Kidney (tissue), 14 donors: ENCODE data around the gene PCDHB6. TPM values are rescaled to one million over a fixed set of nuclear protein-coding genes. Genes with fewer than 3 reads are reported as not detected.
"Not testable (repeated sequence)": the region's sequence is repeated elsewhere in the genome, so short reads cannot be mapped to it uniquely, and the experiment has no call there.

ENCODE experiments used
- DNase-seq, 5 donors: peaks; one replicate each; pipeline ENCODE4 v3.0.0-alpha.2; 2013 to 2020
- FAIRE-seq: peaks from 2 replicates; lab custom pipeline; 2012; peaks lifted over from hg19 to GRCh38; lab: Jason Lieb, UNC
- H3K27ac ChIP-seq, 2 donors: one replicate each; pipeline ENCODE4 v1.7.0; 2013; ENCODE audit warnings: low read depth in 2 of 2, low read length in 2 of 2, inconsistent platforms in 1 of 2
- H3K27me3 ChIP-seq: one replicate; pipeline ENCODE4 v1.7.1; 2013; ENCODE audit warnings: low read length, inconsistent platforms; ENCODE audit not compliant: control insufficient read depth, insufficient read depth
- H3K36me3 ChIP-seq, 3 donors: one replicate each; pipeline versions ENCODE4 v1.7.0 to v1.7.1; 2013; ENCODE audit warnings: low read length in 3 of 3, control low read depth in 1 of 3, inconsistent platforms in 1 of 3; ENCODE audit not compliant: insufficient read depth in 3 of 3, control insufficient read depth in 2 of 3
- H3K4me1 ChIP-seq, 3 donors: one replicate each; pipeline versions ENCODE4 v1.7.0 to v1.7.1; 2013; ENCODE audit warnings: low read length in 3 of 3, inconsistent platforms in 1 of 3, low read depth in 1 of 3; ENCODE audit not compliant: control insufficient read depth in 2 of 3, insufficient read depth in 2 of 3
- H3K4me3 ChIP-seq, 3 donors: one replicate each; pipeline versions ENCODE4 v1.7.0 to v1.8.1; 2013; ENCODE audit warnings: low read length in 3 of 3, control low read depth in 1 of 3, inconsistent platforms in 1 of 3
- H3K9ac ChIP-seq, 3 donors: one replicate each; pipeline versions ENCODE4 v1.7.0 to v1.7.1; 2013; ENCODE audit warnings: low read length in 3 of 3, control low read depth in 1 of 3, inconsistent platforms in 1 of 3
- H3K9me3 ChIP-seq, 3 donors: one replicate each; pipeline versions ENCODE4 v1.7.0 to v1.7.1; 2013; ENCODE audit warnings: low read length in 3 of 3, control low read depth in 1 of 3, inconsistent platforms in 1 of 3; ENCODE audit not compliant: control insufficient read depth in 2 of 3, insufficient read depth in 1 of 3
- intact Hi-C: fragments of 100-400 bp; cut with DNase I; formaldehyde crosslinking; loops from one replicate; pipeline ENCODE4 v1.11.1; 2022
- polyA plus RNA-seq: library from polyadenylated mRNA; stranded (reverse); fragments of 350-450 nt; fragmentation: Illumina TruSeq; extraction: RNeasy Lipid Tissue Mini Kit (QIAGEN cat#74804); gene quantifications from one replicate; pipeline ENCODE4 v1.2.3, GENCODE V29; 2014; ENCODE audit warnings: low read depth, low replicate concordance; ENCODE audit not compliant: insufficient read depth
- total RNA-seq: library from RNA; stranded (reverse); fragmentation: NEBNext Ultra II Directional; extraction: Animal tissue kit (Norgen Biotek cat#: 25700); gene quantifications from one replicate; pipeline ENCODE4 v1.2.1, GENCODE V29; 2021
- TF ChIP-seq, protein P1 (sequence below): IDR thresholded peaks from 3 replicates; pipeline ENCODE4 v1.5.1; 2012; ENCODE audit warnings: mild to moderate bottlenecking, moderate library complexity, borderline replicate concordance; ENCODE audit not compliant: insufficient read depth; ENCODE audit errors: extremely low read depth
- donor health status: control.
- donor health status: control.
- donor health status: control.
- donor health status: control.
- donor health status: control.
- donor health status: DM: yes; HTN: yes; CAD: no.
- donor health status: Normal renal cell carcinoma (clear cell type).

The PCDHB6 gene
- total and polyA plus RNA-seq, 2 donors from 2014 or later, result 0.32 to 2.0 TPM

DNA sequence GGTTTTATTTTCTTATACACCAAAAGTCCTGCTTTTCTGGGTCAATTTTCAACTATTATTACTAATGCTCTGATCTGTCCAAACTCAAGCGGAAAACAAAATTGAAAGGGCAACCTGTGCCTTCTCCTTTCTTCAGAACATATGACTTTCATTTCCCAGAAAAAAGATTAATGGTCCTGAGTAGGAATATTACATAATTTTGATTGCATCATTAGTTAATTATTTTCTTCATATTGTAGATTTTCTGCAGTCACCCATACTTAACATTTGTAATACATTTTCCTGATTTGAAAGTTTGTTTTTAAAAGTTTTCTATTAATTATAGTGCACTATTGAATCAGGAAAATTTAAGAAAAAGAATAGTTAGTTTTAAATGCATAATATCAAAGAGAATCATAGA lies 26.1 kb downstream of the PCDHB6 start:
- H3K36me3 ChIP-seq, result no peaks in the 10 kb centered on the region
- H3K9me3 ChIP-seq, result peaks cover 2 to 25% (median 18%) of the 10 kb centered on the region in 3 donors
- no peak overlapping the region for H3K27ac ChIP-seq
- FAIRE-seq (no peak), DNase-seq (no peak)
- no peaks in the 10 kb centered on the region for H3K4me1 ChIP-seq
- H3K9ac ChIP-seq, result no peak overlapping the region
- H3K4me3 ChIP-seq, result no peak overlapping the region
- intact Hi-C loops, result no loop called here
- TF ChIP-seq, protein P1, sequence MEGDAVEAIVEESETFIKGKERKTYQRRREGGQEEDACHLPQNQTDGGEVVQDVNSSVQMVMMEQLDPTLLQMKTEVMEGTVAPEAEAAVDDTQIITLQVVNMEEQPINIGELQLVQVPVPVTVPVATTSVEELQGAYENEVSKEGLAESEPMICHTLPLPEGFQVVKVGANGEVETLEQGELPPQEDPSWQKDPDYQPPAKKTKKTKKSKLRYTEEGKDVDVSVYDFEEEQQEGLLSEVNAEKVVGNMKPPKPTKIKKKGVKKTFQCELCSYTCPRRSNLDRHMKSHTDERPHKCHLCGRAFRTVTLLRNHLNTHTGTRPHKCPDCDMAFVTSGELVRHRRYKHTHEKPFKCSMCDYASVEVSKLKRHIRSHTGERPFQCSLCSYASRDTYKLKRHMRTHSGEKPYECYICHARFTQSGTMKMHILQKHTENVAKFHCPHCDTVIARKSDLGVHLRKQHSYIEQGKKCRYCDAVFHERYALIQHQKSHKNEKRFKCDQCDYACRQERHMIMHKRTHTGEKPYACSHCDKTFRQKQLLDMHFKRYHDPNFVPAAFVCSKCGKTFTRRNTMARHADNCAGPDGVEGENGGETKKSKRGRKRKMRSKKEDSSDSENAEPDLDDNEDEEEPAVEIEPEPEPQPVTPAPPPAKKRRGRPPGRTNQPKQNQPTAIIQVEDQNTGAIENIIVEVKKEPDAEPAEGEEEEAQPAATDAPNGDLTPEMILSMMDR, result no peak
- peaks cover 2% of the 10 kb centered on the region for H3K27me3 ChIP-seq

DNA sequence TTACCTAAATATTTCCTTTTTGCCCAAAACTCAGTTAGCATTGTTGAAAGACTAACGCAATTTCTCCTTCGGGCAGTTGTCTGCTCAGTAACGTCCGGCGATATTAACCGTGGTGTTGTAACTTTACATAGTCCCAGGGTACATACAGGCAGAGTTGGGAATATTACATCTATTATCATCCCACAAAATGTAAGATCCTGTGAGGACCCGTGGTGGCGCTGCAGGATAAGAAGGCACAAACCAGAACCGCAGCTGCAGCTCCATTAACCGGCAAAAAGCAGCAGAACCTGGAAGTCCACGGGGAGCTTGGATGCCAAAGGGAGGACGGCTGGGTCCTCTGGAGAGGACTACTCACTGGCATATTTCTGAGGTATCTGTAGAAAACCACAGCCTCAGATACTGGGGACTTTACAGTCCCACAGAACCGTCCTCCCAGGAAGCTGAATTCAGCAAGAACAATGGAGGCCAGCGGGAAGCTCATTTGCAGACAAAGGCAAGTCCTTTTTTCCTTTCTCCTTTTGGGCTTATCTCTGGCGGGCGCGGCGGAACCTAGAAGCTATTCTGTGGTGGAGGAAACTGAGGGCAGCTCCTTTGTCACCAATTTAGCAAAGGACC lies 27.8 kb downstream of the PCDHB6 start, which contains the start of gene PCDHB8:
Gene PCDHB8 (plus strand): TSS at position 214 of the 615 bp plus-strand sequence. CDS start 245 bp downstream, at position 459.
- peaks cover 2 to 28% (median 18%) of the 10 kb centered on the region in 3 donors for H3K9me3 ChIP-seq
- H3K36me3 ChIP-seq, intact Hi-C loops, H3K4me3 ChIP-seq, H3K9ac ChIP-seq, DNase-seq, H3K27ac ChIP-seq, H3K4me1 ChIP-seq, H3K27me3 ChIP-seq, FAIRE-seq: not testable (repeated sequence)

DNA sequence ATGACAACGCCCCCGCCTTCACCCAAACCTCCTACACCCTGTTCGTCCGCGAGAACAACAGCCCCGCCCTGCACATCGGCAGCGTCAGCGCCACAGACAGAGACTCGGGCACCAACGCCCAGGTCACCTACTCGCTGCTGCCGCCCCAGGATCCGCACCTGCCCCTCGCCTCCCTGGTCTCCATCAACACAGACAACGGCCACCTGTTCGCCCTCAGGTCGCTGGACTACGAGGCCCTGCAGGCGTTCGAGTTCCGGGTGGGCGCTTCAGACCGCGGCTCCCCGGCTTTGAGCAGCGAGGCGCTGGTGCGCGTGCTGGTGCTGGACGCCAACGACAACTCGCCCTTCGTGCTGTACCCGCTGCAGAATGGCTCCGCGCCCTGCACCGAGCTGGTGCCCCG lies 29.5 kb downstream of the PCDHB6 start:
- H3K27ac ChIP-seq, H3K27me3 ChIP-seq, H3K4me3 ChIP-seq, H3K36me3 ChIP-seq, H3K9ac ChIP-seq, FAIRE-seq, intact Hi-C loops, H3K4me1 ChIP-seq: not testable (repeated sequence)
- H3K9me3 ChIP-seq, result peaks cover 2 to 28% (median 26%) of the 10 kb centered on the region in 3 donors
- DNase-seq, result peak in 1 of 5 donors; percentile 35

DNA sequence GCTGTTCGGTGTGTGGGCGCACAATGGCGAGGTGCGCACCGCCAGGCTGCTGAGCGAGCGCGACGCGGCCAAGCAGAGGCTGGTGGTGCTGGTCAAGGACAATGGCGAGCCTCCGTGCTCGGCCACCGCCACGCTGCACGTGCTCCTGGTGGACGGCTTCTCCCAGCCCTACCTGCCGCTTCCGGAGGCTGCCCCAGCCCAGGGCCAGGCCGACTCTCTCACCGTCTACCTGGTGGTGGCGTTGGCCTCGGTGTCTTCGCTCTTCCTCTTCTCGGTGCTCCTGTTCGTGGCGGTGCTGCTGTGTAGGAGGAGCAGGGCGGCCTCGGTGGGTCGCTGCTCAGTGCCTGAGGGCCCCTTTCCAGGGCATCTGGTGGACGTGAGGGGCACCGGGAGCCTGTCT lies 30.0 kb downstream of the PCDHB6 start:
- H3K27ac ChIP-seq, FAIRE-seq, H3K27me3 ChIP-seq, H3K4me1 ChIP-seq, H3K36me3 ChIP-seq, intact Hi-C loops, H3K9ac ChIP-seq, H3K4me3 ChIP-seq: not testable (repeated sequence)
- peak in 1 of 5 donors; percentile 56 for DNase-seq
- peaks cover 2 to 29% (median 26%) of the 10 kb centered on the region in 3 donors for H3K9me3 ChIP-seq

- Histone ChIP-seq H3K4me3 (no peak overlapping the region), H3K4me1 (no peaks in the 10 kb centered on the region), H3K27me3 (peaks cover 2% of the 10 kb centered on the region), H3K9me3 (peaks cover 2 to 25% (median 25%) of the 10 kb centered on the region in 3 donors), H3K36me3 (no peaks in the 10 kb centered on the region), H3K9ac (no peak overlapping the region), H3K27ac (no peak overlapping the region)
- FAIRE-seq, result peak; percentile 3
- no peak for DNase-seq
- TF ChIP-seq, protein P1, result no peak
- intact Hi-C loops, result no loop called here
Observed at GRCh38 chr5:141180313-141180712, 30.5 kb downstream of the PCDHB6 start.
